Esophagus squamous epithelium (tissue), 5 donors: ENCODE measurements around the gene ACSM4. TPM values are rescaled to one million over a fixed set of nuclear protein-coding genes. Genes with fewer than 3 reads are reported as not detected.

Experiments used
- DNase-seq: peaks from one replicate; lab custom pipeline; 2025; lab: John Stamatoyannopoulos, UW
- H3K27ac ChIP-seq, 4 donors: fragments of 200-600 bp; sonication (generic); one replicate each; pipeline ENCODE4 v1.5.1; 2016 to 2019; ENCODE audit warnings: mild to moderate bottlenecking in 1 of 4
- H3K27me3 ChIP-seq, 4 donors: fragments of 200-600 bp; sonication (generic); 1 replicate in 3 of 4; 2 replicates in 1 of 4; pipeline versions ENCODE4 v1.5.1 to v1.6.0; 2017 to 2021; ENCODE audit warnings: antibody characterized with exemption in 1 of 4
- H3K36me3 ChIP-seq, 3 donors: fragments of 200-600 bp; sonication (generic); one replicate each; pipeline ENCODE4 v1.5.1; 2016 to 2019
- H3K4me1 ChIP-seq, 3 donors: fragments of 200-600 bp; sonication (generic); one replicate each; pipeline ENCODE4 v1.5.1; 2017 to 2019
- H3K4me3 ChIP-seq, 4 donors: fragments of 200-600 bp; sonication (generic); 1 replicate in 3 of 4; 2 replicates in 1 of 4; pipeline ENCODE4 v1.5.1; 2016 to 2019; ENCODE audit warnings: mild to moderate bottlenecking in 2 of 4, moderate library complexity in 1 of 4
- H3K9me3 ChIP-seq, 3 donors: fragments of 200-600 bp; sonication (generic); one replicate each; pipeline ENCODE4 v1.5.1; 2016 to 2019
- POLR2A ChIP-seq, 4 donors: fragments of 450-650 bp; IDR thresholded peaks; one replicate each; pipeline ENCODE4 v1.6.1; 2017; ENCODE audit warnings: antibody characterized with exemption in 4 of 4, mild to moderate bottlenecking in 4 of 4, moderate library complexity in 3 of 4
- WGBS, 2 donors: methylation state at CpG; one replicate each; pipeline ENCODE4 v1.1.5; 2018; 5-methylcytosine and 5-hydroxymethylcytosine counted together
- intact Hi-C: fragments of 100-400 bp; cut with DNase I; formaldehyde crosslinking; loops from one replicate; pipeline ENCODE4 v1.15.0; 2022
- total RNA-seq, 4 donors: library from RNA; depleted of rRNA; stranded (reverse); fragments of >200 nt; gene quantifications; one replicate each; pipeline ENCODE4 v1.1.0, GENCODE V29; 2016
- TF ChIP-seq, protein P1 (sequence below), 6 experiments: fragments of 450-650 bp in 4 of 6; fragments of 200-600 bp in 2 of 6; sonication (generic) in 2 of 6; IDR thresholded peaks; one replicate each; pipeline ENCODE4 v1.5.1; 2016 to 2019; ENCODE audit warnings: antibody characterized with exemption in 6 of 6, mild to moderate bottlenecking in 4 of 6, moderate library complexity in 4 of 6
- donor health status: DM: yes; HTN: yes; CAD: no.

ACSM4 gene
- total RNA-seq, 4 donors from 2014 or later = not detected

DNA sequence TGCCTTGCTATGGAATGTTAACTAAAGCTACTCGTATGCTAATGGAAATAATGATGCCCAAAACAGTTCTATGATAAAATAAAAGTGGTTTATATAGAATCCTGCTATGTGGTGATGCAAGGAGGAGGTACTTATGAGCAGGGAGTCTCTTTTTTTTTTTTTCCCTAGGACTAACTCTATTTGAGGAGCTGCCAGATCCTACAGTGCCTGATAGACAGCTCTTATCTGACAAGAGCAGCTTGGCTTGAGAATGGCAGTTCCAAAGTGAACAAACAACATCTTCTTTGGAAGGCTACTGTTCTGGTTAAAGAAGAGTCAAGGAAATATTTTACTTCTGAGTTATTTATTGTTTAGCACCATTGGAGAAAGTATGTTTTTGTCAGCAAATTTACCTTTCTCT lies 10.2 kb upstream of the ACSM4 start:
- DNase-seq = no peak
- Histone ChIP-seq H3K4me1 (no peaks in the 10 kb centered on the region), H3K9me3 (peaks cover 0 to 6% (median 0%) of the 10 kb centered on the region in 3 donors), H3K36me3 (no peaks in the 10 kb centered on the region), H3K27me3 (no peaks in the 10 kb centered on the region), H3K27ac (no peak overlapping the region), H3K4me3 (no peak overlapping the region)
- 68 to 75% methylated on average over 1 of the region's 1 CpG for WGBS, 2 donors
- no peak for TF ChIP-seq POLR2A (IDR thresholded peaks at IDR 0.05)
- intact Hi-C loops = no loop called here

DNA sequence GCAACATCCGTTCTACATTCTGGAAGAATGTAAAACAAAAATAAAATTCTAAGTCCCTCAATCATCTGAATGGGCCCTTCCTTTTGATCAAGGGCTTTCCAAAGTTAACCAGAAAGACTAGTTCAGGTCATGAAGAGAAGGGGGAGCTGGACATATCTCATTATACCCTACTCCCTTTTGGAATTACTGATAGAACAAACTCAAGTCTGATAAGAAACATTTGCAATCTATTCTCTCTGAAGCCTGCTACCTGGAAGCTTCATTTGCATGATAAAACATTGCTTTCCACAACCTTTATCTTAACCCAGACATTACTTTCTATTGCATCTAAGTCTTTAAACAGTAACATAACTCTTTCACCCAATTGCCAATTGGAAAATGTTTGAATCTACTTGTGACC lies 8.3 kb upstream of the ACSM4 start:
- no peaks in the 10 kb centered on the region for H3K27me3 ChIP-seq
- no peak overlapping the region for H3K27ac ChIP-seq
- DNase-seq = no peak
- H3K4me3 ChIP-seq = no peak overlapping the region
- 63 to 71% methylated on average over 1 of the region's 1 CpG for WGBS, 2 donors
- H3K36me3 ChIP-seq = no peaks in the 10 kb centered on the region
- intact Hi-C loops = no loop called here
- TF ChIP-seq, protein P1, sequence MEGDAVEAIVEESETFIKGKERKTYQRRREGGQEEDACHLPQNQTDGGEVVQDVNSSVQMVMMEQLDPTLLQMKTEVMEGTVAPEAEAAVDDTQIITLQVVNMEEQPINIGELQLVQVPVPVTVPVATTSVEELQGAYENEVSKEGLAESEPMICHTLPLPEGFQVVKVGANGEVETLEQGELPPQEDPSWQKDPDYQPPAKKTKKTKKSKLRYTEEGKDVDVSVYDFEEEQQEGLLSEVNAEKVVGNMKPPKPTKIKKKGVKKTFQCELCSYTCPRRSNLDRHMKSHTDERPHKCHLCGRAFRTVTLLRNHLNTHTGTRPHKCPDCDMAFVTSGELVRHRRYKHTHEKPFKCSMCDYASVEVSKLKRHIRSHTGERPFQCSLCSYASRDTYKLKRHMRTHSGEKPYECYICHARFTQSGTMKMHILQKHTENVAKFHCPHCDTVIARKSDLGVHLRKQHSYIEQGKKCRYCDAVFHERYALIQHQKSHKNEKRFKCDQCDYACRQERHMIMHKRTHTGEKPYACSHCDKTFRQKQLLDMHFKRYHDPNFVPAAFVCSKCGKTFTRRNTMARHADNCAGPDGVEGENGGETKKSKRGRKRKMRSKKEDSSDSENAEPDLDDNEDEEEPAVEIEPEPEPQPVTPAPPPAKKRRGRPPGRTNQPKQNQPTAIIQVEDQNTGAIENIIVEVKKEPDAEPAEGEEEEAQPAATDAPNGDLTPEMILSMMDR (IDR thresholded peaks at IDR 0.05) = no peak
- no peak for TF ChIP-seq POLR2A (IDR thresholded peaks at IDR 0.05)
- H3K4me1 ChIP-seq = no peaks in the 10 kb centered on the region
- H3K9me3 ChIP-seq = peaks cover 0 to 2% (median 0%) of the 10 kb centered on the region in 3 donors

DNA sequence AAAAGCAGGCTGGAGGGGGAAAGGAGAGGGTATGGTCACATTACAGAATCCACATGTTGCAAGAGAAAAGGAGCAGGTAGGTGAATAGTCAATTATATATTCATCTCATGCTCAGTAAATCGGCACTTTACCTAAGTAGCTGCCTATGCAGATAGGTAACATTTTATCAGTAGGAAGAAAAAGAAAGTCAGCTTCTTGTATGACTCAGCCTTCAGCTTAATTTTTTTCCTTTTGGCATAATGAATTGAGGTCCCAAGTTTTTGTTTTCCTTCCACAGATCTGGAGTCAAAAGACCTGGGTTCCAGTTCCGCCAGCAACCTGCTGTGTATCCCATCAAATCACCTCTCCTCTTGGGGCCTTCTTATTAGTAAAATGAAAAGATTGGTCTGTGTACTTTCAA lies 6.0 kb upstream of the ACSM4 start:
- intact Hi-C loops = no loop called here
- 87% methylated on average over 2 of the region's 2 CpGs for WGBS, 2 donors
- Histone ChIP-seq H3K4me3 (no peak overlapping the region), H3K9me3 (no peaks in the 10 kb centered on the region), H3K36me3 (no peaks in the 10 kb centered on the region), H3K4me1 (no peaks in the 10 kb centered on the region), H3K27me3 (no peaks in the 10 kb centered on the region), H3K27ac (no peak overlapping the region)
- no peak for DNase-seq
- TF ChIP-seq, protein P1 (IDR thresholded peaks at IDR 0.05) = no peak
- TF ChIP-seq POLR2A (IDR thresholded peaks at IDR 0.05) = no peak

DNA sequence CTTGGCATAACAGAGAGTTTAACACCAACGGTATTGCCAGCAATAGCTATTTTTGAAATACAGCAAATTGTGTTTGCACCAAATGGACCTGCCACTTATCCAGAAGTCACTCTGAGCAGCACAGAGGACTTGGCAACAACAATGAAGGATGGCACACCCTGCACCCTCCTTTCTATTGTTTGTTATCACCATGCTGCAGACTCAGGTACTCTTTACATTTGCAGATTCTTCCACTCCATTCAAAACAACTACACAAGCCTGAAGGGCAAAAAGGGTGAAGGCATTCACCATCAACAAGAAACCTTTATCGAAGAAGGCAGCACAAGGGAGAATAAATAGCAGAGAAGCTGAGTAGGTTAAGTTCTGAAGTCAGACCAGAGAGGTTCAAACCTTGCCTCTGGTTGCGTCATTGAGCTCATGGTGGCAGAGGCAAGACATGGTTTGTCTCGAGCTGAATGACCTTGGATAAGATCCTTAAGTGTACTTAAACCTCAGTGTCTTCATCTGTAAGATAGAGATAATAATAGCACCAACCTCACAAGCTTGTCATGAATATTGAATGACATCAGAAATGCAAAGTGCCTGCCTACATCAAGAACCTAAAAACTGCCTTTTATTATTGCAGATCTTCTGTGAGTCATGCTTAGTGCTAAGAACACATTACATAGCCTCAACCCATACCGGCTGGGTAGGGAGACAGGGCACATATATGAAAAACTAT lies 1.4 kb upstream of the ACSM4 start:
- DNase-seq = no peak
- Histone ChIP-seq H3K4me1 (no peaks in the 10 kb centered on the region), H3K36me3 (no peaks in the 10 kb centered on the region), H3K4me3 (no peak overlapping the region), H3K9me3 (no peaks in the 10 kb centered on the region), H3K27me3 (no peaks in the 10 kb centered on the region), H3K27ac (no peak overlapping the region)
- intact Hi-C loops = no loop called here
- TF ChIP-seq, protein P1 (IDR thresholded peaks at IDR 0.05) = no peak
- TF ChIP-seq POLR2A (IDR thresholded peaks at IDR 0.05) = no peak
- WGBS, 2 donors = 69 to 70% methylated on average over 5 of the region's 5 CpGs

DNA sequence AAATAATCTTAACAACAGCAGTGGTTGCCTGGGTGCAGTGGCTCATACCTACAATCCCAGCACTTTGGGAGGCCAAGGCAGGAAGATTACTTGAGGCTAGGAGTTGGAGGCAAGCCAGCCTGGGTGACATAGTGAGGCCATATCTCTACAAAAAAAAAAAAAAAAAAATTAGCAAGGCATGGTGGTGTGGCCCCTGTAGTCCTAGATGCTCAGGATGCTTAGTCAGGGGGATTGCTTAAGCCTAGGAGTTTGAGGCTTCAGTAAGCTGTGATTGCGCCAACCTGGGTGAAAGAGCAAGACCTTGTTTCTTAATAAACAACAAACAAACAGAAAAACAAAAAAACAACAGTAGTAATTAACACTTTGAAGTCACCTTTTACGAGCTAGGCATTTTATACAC lies 642 bp upstream of the ACSM4 start:
- Histone ChIP-seq H3K9me3 (no peaks in the 10 kb centered on the region), H3K36me3 (no peaks in the 10 kb centered on the region), H3K27me3 (no peaks in the 10 kb centered on the region), H3K4me3 (no peak overlapping the region), H3K4me1 (no peaks in the 10 kb centered on the region), H3K27ac (no peak overlapping the region)
- WGBS, 2 donors = 71 to 79% methylated on average over 2 of the region's 2 CpGs
- TF ChIP-seq, protein P1 (IDR thresholded peaks at IDR 0.05) = no peak
- TF ChIP-seq POLR2A (IDR thresholded peaks at IDR 0.05) = no peak
- no peak for DNase-seq
- intact Hi-C loops = no loop called here
